Fibroblast of lung (primary cell): ENCODE data around the gene NMNAT2.

Experiments
- EZH2 ChIP-seq: IDR thresholded peaks from 2 replicates; pipeline ENCODE4 v1.5.1; 2012; ENCODE audit warnings: low read length, control low read depth, mild to moderate bottlenecking; ENCODE audit errors: missing control alignments
- TF ChIP-seq, protein P1 (sequence below), 2 donors: IDR thresholded peaks in 1 of 2; conservative IDR thresholded peaks in 1 of 2; 1 replicate in 1 of 2; 2 replicates in 1 of 2; pipeline ENCODE4 v1.5.1; 2011 to 2012; ENCODE audit warnings: low read length in 2 of 2, control low read depth in 1 of 2, inconsistent platforms in 1 of 2, low read depth in 1 of 2, mild to moderate bottlenecking in 1 of 2

DNA sequence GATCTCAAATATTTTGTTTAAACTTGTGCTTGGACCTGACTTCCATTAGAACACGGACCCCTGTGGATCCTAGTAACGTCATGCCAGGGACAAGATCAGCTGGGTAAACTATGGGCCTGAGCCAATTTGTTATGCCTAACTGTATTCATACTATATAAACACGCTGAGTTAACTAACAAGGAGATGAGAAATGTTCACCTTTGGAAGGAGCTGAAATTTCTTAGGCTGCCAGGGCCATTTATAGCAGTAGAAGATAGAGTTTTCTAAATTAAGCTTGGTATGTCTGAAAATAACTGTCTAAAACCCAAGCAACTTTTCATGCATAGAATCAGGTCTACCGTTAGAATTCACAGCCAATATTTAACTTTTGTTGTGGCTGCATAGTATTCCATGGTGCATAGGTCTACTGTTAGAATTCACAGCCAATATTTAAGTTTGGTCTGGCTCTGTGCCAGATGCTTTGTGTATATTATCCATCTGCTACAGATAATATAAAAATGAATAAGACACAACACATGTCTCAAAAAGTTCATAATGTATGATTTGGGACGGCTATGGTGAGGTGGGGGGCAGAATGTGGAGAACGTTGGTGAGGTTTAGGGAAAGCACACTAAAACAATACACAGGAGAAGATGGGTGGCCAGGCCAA lies 61.5 kb downstream of the NMNAT2 start:
- no peak for TF ChIP-seq EZH2
- TF ChIP-seq, protein P1, sequence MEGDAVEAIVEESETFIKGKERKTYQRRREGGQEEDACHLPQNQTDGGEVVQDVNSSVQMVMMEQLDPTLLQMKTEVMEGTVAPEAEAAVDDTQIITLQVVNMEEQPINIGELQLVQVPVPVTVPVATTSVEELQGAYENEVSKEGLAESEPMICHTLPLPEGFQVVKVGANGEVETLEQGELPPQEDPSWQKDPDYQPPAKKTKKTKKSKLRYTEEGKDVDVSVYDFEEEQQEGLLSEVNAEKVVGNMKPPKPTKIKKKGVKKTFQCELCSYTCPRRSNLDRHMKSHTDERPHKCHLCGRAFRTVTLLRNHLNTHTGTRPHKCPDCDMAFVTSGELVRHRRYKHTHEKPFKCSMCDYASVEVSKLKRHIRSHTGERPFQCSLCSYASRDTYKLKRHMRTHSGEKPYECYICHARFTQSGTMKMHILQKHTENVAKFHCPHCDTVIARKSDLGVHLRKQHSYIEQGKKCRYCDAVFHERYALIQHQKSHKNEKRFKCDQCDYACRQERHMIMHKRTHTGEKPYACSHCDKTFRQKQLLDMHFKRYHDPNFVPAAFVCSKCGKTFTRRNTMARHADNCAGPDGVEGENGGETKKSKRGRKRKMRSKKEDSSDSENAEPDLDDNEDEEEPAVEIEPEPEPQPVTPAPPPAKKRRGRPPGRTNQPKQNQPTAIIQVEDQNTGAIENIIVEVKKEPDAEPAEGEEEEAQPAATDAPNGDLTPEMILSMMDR (conservative IDR thresholded peaks at IDR 0.05 in 1 of 2, IDR thresholded peaks at IDR 0.05 in 1 of 2; ENCODE audit: low read depth in 1 of 2, low read length in 2 of 2): no peak
